CD4-positive, alpha-beta T cell treated with Interferon alpha-2 for 1 hour (primary cell): ENCODE results near the gene MYH3.

Experiments
- DNase-seq, 2 donors: peaks; one replicate each; pipeline ENCODE4 v3.0.0-alpha.2; 2020 to 2022

The MYH3 gene

DNA sequence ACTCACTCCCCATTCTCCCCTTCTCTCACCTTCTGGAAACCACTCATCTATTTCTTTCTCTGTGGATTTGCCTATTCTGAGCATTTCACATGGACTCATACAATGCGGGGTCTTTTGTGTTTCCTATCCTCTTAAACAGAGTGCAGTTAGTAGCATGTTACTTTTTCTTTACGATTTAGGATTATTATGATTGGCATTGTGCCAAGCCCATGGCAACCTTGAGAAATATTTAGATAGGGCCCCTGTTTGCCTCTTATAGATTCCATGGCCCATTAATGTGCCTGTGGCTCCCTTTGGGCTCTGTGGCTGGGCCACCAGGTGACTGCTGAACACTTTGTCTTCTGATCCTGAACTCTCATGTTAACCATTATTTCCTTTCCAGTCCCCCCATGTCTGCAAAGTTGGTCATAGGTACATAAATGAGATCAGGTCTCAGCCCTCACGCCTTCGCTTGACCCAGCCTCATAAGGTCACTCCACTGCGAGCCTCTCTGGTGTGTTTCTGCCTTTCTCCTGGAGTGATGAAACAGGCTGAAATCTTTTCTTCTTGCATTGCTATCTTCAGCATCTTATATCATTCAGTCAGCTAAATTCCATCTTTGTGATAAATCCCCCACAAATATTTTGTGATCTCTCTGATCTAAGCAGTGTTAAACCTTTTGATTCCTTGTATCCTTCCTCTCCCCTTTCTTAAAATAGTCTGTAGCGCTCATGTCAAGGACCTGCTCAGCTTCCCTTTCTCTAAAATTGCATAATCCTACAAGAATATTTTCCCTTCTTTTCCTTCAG lies 44.0 kb downstream of the MYH3 start:
- DNase-seq = no peak

DNA sequence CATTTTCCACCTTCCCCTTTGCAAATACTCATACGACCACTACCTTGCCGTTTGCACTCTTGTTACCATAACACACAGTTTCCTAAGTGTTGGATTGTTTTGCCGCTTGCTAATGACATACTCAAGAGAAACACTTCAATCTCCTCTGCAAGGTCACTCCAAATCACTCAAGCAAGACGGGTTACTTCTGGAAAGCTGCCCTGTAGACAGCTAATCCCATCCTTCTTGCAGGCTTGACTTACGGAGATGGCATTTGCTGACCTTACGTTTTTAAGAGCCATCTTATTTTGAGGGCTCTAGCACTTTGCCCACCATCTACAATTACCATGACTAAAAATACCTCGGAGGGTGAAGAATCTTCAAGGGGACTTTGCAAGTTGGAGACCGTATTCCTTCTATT lies 46.2 kb downstream of the MYH3 start:
- DNase-seq = no peak

DNA sequence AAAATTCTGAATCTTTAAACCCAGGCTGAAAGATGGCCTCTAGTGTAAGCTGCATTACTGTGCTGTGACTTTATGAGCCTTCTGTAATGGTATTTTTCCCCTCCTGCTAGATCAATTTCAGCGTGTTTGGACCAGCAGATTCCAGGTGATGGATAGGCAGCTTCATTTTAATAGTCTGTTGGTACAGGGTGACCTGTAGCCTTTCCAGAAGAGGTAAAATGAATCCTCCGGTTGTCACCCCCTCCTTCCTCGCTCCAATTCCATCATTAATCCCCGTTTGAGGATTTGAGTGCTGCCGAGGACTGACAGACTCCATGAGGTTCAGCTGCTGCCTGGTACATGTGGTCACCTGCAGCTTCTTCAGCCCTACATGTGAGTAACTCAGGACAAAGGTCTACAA lies 48.9 kb downstream of the MYH3 start:
- no peak for DNase-seq

DNA sequence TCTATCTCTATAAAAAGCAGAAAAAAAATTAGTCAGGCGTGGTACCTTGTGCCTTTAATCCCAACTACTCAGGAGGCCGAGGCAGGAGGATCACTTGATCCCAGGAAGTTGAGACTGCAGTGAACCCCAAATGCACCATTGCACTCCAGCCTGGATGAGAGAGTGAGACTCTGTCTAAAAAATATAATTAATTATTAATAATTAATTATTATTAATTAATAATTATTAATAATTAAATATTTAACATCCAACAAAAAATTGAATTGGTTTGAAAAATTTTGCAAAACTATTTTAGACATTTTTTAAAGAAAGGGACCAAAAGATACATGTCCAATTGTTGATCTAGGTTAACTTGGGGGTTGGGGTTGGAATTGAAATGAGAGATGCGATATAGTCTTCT lies 51.0 kb downstream of the MYH3 start:
- DNase-seq = no peak

- DNase-seq = no peak
Observed at GRCh38 chr17:10605221-10605783, 51.8 kb downstream of the MYH3 start.

DNA sequence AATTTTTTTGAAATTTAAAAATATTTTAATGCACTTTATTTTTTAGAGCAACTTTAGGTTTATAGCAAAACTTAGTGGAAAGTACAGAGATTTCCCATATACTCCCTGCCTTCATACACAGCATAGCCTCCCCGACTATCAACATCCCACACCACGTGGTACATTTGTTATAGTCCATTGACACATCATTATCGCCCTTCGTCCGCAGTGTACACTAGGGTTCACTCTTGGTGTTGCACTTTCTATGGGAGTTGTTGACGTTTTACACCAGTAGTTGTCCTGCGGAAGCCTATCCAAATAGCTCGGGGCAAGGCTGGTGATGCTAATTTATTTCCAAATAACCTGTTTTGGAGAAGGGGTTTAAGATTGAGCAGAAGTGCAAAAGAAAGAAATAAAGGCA lies 52.6 kb downstream of the MYH3 start:
- no peak for DNase-seq

DNA sequence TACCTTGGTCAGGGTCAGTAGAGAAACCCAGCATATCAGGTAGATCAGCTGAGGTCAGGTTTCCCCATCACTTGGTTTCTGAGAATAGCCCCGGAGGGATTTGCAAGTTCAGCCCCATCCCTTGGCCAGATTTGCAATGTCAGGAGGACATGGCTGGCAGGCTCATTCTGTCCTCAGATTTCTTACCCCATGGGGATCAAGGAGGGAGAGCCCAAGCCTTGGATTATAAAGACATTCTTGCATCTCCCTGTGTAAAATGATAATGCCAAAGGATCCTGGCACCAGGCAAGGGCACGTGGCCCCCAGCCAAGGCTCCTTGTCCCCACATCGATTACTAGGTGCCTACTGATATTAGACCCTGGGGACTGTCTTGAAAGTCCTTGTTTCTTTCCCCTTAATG lies 53.2 kb downstream of the MYH3 start:
- no peak for DNase-seq

DNA sequence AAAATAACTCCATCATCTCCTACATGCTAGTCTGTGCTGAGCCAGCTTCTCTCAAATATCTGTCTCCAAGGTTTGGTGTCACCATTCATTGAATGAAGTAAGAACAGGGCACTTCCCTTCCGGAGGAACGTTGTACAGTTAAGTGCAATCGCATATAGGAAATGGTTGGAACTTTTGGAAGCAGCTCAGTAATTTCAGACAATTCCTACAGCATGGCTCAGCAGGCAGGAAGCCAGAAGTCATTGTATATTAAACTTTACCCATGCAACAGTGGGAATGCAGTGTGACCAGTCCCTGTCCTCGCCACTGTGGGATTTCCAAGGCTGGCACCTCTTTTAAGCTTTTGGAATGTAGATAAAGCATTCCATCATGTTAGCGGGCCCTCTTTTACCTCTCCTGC lies 56.5 kb downstream of the MYH3 start:
- DNase-seq = no peak

DNA sequence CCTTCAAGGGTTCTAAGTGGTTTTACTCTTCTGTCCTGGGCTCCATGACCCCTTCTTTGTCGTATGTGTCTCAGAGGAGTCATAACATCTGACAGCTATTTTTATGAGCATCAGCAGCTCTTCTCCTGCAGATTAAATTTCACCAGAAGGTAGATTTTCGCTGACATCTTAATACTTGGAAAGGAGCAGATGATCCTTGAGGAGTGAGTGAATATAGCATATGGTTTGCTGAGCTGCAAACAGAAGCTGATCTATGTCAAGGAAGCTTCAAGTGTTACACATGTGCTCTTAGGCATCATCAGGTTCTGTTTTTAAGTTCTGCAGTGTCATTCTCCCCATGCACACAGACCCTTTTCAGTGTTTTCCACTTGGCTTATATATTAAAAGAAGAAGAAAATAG lies 58.5 kb downstream of the MYH3 start:
- DNase-seq = no peak

DNA sequence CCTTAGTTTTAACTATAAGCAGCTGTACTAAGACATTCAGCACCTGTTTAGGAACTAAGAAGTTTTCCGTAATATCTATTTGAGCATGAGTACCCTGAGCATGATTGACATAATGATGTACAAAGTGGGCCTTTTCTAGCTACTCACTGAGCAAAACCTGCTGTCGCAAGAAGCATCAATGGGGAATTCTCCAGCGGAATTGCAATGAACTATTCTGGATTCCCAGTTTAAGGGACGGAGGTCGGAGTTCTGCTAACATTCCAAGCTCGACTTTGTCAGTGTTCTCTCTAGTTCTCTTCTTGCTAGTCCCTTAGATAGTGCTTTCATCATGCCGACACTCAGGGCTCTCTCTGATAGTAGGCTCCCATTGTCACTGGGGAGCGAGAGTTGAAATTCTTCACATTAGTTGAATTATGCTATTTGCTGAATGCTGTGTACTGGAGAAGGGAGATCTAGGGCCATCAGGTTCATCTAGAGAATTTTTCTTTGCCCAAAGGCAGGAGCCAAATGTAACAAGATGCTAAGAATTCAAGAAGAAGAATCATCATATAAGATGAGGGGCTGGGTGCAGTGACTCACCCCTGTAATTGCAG lies 67.5 kb downstream of the MYH3 start:
- no peak for DNase-seq

DNA sequence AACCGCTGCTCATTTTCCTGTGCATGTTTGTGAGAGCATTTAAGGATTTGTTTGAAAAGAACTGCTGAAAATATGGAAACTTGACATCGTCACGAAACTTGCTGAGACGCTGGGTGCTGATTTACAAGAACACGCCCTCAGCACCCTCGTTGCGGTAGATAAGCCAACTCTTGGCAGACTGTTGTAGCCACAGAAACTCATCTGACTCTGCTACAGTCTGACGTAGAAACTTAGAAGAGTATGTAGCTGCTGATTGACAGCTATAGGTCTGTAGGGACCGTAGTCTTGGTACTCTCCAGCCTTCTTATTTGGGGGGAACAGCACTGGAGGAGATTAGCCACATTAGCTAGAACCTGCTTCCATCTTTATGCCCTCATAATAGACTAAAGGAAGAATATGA lies 71.6 kb downstream of the MYH3 start:
- DNase-seq = no peak

- DNase-seq = no peak
Observed at GRCh38 chr17:10583834-10584233, 73.3 kb downstream of the MYH3 start.

- no peak for DNase-seq
Observed at GRCh38 chr17:10579270-10579669, 77.8 kb downstream of the MYH3 start.
